HepG2 (cell line): ENCODE measurements around the gene PTGR1. TPM values are rescaled to one million over a fixed set of nuclear protein-coding genes. Genes with fewer than 3 reads are reported as not detected.

Experiments
- ETV6 ChIP-seq: sonication (generic); formaldehyde crosslinking; conservative IDR thresholded peaks from 2 replicates; pipeline ENCODE4 v1.4.0; 2020; ENCODE audit warnings: missing genetic modification reagents
- FOXJ3 ChIP-seq: sonication (generic); formaldehyde crosslinking; IDR thresholded peaks from 2 replicates; pipeline ENCODE4 v1.4.0; 2020; ENCODE audit warnings: missing genetic modification reagents, mild to moderate bottlenecking, borderline replicate concordance
- GMEB2 ChIP-seq: IDR thresholded peaks from 2 replicates; pipeline ENCODE4 v1.6.1; 2016; ENCODE audit warnings: missing biosample characterization, missing genetic modification reagents, low read depth
- HDAC1 ChIP-seq: sonication (generic); formaldehyde crosslinking; IDR thresholded peaks from 2 replicates; pipeline ENCODE4 v1.5.1; 2020; ENCODE audit warnings: mild to moderate bottlenecking, missing genetic modification reagents
- HMG20B ChIP-seq: conservative IDR thresholded peaks from 2 replicates; pipeline ENCODE4 v1.6.1; 2016; ENCODE audit warnings: missing genetic modification reagents, missing compliant biosample characterization
- HNRNPH1 ChIP-seq: fragments of 200-400 bp; formaldehyde crosslinking; optimal IDR thresholded peaks from 2 replicates; pipeline ENCODE3; 2017; ENCODE audit warnings: mild to moderate bottlenecking, low read depth, low read length
- IRX3 ChIP-seq: sonication (generic); formaldehyde crosslinking; IDR thresholded peaks from 2 replicates; pipeline ENCODE4 v1.8.1; 2023; ENCODE audit warnings: mild to moderate bottlenecking, low read depth, missing genetic modification reagents, borderline replicate concordance
- KDM3A ChIP-seq: IDR thresholded peaks from 2 replicates; pipeline ENCODE4 v1.6.1; 2018; ENCODE audit warnings: low read depth, missing compliant biosample characterization
- KLF16 ChIP-seq, 2 experiments: sonication (generic) in 1 of 2; formaldehyde crosslinking in 1 of 2; IDR thresholded peaks; 2 replicates each; pipeline versions ENCODE4 v1.6.1 to v1.8.0; 2016 to 2023; ENCODE audit warnings: missing genetic modification reagents in 2 of 2, missing compliant biosample characterization in 1 of 2
- MATR3 ChIP-seq: sonication (generic); formaldehyde crosslinking; IDR thresholded peaks from 2 replicates; pipeline ENCODE4 v1.4.0; 2020; ENCODE audit warnings: missing genetic modification reagents
- MED1 ChIP-seq: sonication (generic); formaldehyde crosslinking; IDR thresholded peaks from 2 replicates; pipeline ENCODE4 v1.4.0; 2020; ENCODE audit warnings: missing genetic modification reagents
- MZF1 ChIP-seq: sonication (generic); formaldehyde crosslinking; IDR thresholded peaks from 2 replicates; pipeline ENCODE4 v1.8.1; 2023; ENCODE audit warnings: mild to moderate bottlenecking, missing genetic modification reagents, borderline replicate concordance
- PAF1 ChIP-seq: IDR thresholded peaks from 2 replicates; pipeline ENCODE4 v1.6.1; 2016; ENCODE audit warnings: missing genetic modification reagents, missing compliant biosample characterization
- RARA ChIP-seq: IDR thresholded peaks from 2 replicates; pipeline ENCODE4 v1.6.1; 2016; ENCODE audit warnings: missing genetic modification reagents, missing compliant biosample characterization
- SKI ChIP-seq: fragments of 450-650 bp; IDR thresholded peaks from one replicate; pipeline ENCODE4 v1.6.1; 2018; ENCODE audit warnings: mild to moderate bottlenecking; ENCODE audit not compliant: partially characterized antibody
- SMYD3 ChIP-seq: sonication (generic); formaldehyde crosslinking; IDR thresholded peaks from 2 replicates; pipeline ENCODE4 v1.8.1; 2023; ENCODE audit warnings: mild to moderate bottlenecking, missing genetic modification reagents
- SNAPC2 ChIP-seq: sonication (generic); formaldehyde crosslinking; IDR thresholded peaks from 2 replicates; pipeline ENCODE4 v1.8.1; 2022; ENCODE audit warnings: mild to moderate bottlenecking, missing genetic modification reagents
- SOX6 ChIP-seq, 2 experiments: fragments of 450-650 bp in 1 of 2; sonication (generic) in 1 of 2; formaldehyde crosslinking in 1 of 2; IDR thresholded peaks; 2 replicates each; pipeline versions ENCODE4 v1.4.0 to v1.6.1; 2017 to 2020; ENCODE audit warnings: antibody characterized with exemption in 1 of 2, mild to moderate bottlenecking in 1 of 2, missing genetic modification reagents in 1 of 2
- SP1 ChIP-seq, 2 experiments: fragments of 450-650 bp in 1 of 2; sonication (generic) in 1 of 2; formaldehyde crosslinking in 1 of 2; IDR thresholded peaks; 2 replicates each; pipeline versions ENCODE4 v1.4.0 to v1.6.1; 2016 to 2020; ENCODE audit warnings: missing genetic modification reagents in 1 of 2
- U2AF2 ChIP-seq: fragments of 200-400 bp; formaldehyde crosslinking; IDR thresholded peaks from 2 replicates; pipeline ENCODE4 v1.6.1; 2017; ENCODE audit warnings: low read depth, mild to moderate bottlenecking, low read length
- ZBTB20 ChIP-seq: sonication (generic); formaldehyde crosslinking; IDR thresholded peaks from 2 replicates; pipeline ENCODE4 v1.8.1; 2023; ENCODE audit warnings: missing genetic modification reagents, low read depth, mild to moderate bottlenecking, borderline replicate concordance
- ZNF343 ChIP-seq: sonication (generic); formaldehyde crosslinking; IDR thresholded peaks from 2 replicates; pipeline ENCODE4 v1.4.0; 2020; ENCODE audit warnings: mild to moderate bottlenecking, missing genetic modification reagents
- ZNF441 ChIP-seq: sonication (generic); formaldehyde crosslinking; IDR thresholded peaks from 2 replicates; pipeline ENCODE4 v1.7.0; 2021; ENCODE audit warnings: missing genetic modification reagents, borderline replicate concordance
- ZNF564 ChIP-seq: sonication (generic); formaldehyde crosslinking; IDR thresholded peaks from 2 replicates; pipeline ENCODE4 v1.8.1; 2023; ENCODE audit warnings: mild to moderate bottlenecking, missing genetic modification reagents
- ZNF619 ChIP-seq: sonication (generic); formaldehyde crosslinking; IDR thresholded peaks from 2 replicates; pipeline ENCODE4 v1.4.0; 2020; ENCODE audit warnings: mild to moderate bottlenecking, missing genetic modification reagents
- polyA plus RNA-seq, 8 experiments: library from polyadenylated mRNA; depleted of rRNA in 3 of 8; stranded (reverse) in 7 of 8; unstranded in 1 of 8; fragments of >200 nt; fragmentation: Illumina TruSeq in 4 of 8; extraction: Trizol in 4 of 8; gene quantifications; 2 replicates each; pipeline versions ENCODE4 v1.2.1 to v1.2.3, GENCODE V29; 2011 to 2016; ENCODE audit warnings: low read depth in 4 of 8, missing spikeins in 1 of 8, mixed read lengths in 1 of 8; ENCODE audit not compliant: insufficient read depth in 1 of 8
- total RNA-seq, 5 experiments: library from RNA; depleted of rRNA; stranded (reverse); fragments of >200 nt; fragmentation: Illumina TruSeq; extraction: Trizol; gene quantifications; 2 replicates each; pipeline ENCODE4 v1.2.3, GENCODE V29; 2016; ENCODE audit warnings: low read depth in 1 of 5
- TF ChIP-seq, protein P1 (sequence below): IDR thresholded peaks from 2 replicates; pipeline ENCODE4 v1.6.1; 2016
- TF ChIP-seq, protein P2 (sequence below): sonication (generic); formaldehyde crosslinking; IDR thresholded peaks from 2 replicates; pipeline ENCODE4 v1.4.0; 2020; ENCODE audit warnings: missing genetic modification reagents; ENCODE audit errors: not compliant biosample characterization
- TF ChIP-seq, protein P3 (sequence below): sonication (generic); formaldehyde crosslinking; IDR thresholded peaks from 2 replicates; pipeline ENCODE4 v1.4.0; 2020; ENCODE audit warnings: missing genetic modification reagents

PTGR1 gene
- total and polyA plus RNA-seq, 2 of the 13 experiments (the other 11 are each of a cell fraction or from before 2014, with no cell fraction given): 6.0 to 15.8 TPM

GRCh38 chr9:111627260-111627963 lies 28.0 kb upstream of the PTGR1 start (continued):
- TF ChIP-seq SP1 (IDR thresholded peaks at IDR 0.05) (no peak), SP1 (CRISPR knock-in tag; IDR thresholded peaks at IDR 0.05) (no peak), PAF1 (CRISPR knock-in tag) (no peak), ZNF441 (CRISPR knock-in tag) (no peak), ZNF564 (CRISPR knock-in tag) (0 out of 2 replicates have a peak, but pooled peaks have one; percentile 40), ZNF619 (CRISPR knock-in tag) (no peak), KLF16 (CRISPR knock-in tag; IDR thresholded peaks at IDR 0.05) (no peak), ZNF343 (CRISPR knock-in tag) (no peak), MATR3 (no peak), HMG20B (CRISPR knock-in tag) (no peak), SNAPC2 (peak; percentile 73; the same call in 1 of the 2 replicates), SOX6 (IDR thresholded peaks at IDR 0.05) (no peak), SOX6 (CRISPR knock-in tag; IDR thresholded peaks at IDR 0.05) (no peak), MED1 (0 out of 2 replicates have a peak, but pooled peaks have one; percentile 19), FOXJ3 (CRISPR knock-in tag) (0 out of 2 replicates have a peak, but pooled peaks have one; percentile 15), IRX3 (CRISPR knock-in tag) (no peak), ETV6 (no peak), U2AF2 (no peak), SMYD3 (no peak), MZF1 (CRISPR knock-in tag) (no peak), GMEB2 (no peak), ZBTB20 (no peak), HDAC1 (CRISPR knock-in tag) (no peak), SKI (no peak), KDM3A (CRISPR knock-in tag) (no peak), HNRNPH1 (no peak), RARA (CRISPR knock-in tag) (no peak)
- TF ChIP-seq, protein P1, sequence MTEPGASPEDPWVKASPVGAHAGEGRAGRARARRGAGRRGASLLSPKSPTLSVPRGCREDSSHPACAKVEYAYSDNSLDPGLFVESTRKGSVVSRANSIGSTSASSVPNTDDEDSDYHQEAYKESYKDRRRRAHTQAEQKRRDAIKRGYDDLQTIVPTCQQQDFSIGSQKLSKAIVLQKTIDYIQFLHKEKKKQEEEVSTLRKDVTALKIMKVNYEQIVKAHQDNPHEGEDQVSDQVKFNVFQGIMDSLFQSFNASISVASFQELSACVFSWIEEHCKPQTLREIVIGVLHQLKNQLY: no peak
- TF ChIP-seq, protein P2, sequence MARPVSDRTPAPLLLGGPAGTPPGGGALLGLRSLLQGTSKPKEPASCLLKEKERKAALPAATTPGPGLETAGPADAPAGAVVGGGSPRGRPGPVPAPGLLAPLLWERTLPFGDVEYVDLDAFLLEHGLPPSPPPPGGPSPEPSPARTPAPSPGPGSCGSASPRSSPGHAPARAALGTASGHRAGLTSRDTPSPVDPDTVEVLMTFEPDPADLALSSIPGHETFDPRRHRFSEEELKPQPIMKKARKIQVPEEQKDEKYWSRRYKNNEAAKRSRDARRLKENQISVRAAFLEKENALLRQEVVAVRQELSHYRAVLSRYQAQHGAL: no peak
- TF ChIP-seq, protein P3, sequence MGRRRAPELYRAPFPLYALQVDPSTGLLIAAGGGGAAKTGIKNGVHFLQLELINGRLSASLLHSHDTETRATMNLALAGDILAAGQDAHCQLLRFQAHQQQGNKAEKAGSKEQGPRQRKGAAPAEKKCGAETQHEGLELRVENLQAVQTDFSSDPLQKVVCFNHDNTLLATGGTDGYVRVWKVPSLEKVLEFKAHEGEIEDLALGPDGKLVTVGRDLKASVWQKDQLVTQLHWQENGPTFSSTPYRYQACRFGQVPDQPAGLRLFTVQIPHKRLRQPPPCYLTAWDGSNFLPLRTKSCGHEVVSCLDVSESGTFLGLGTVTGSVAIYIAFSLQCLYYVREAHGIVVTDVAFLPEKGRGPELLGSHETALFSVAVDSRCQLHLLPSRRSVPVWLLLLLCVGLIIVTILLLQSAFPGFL (CRISPR knock-in tag): no peak
